H1 (cell line): ENCODE data around the gene CHPF. TPM values are rescaled to one million over a fixed set of nuclear protein-coding genes. Genes with fewer than 3 reads are reported as not detected.

Experiments
- CTCF ChIA-PET: fragments of 300-600 bp; sonication (Branson Sonifier 250); formaldehyde crosslinking; loops from one replicate; lab custom pipeline; 2021; ENCODE audit not compliant: partially characterized antibody; lab: Charles Lee
- POLR2A ChIA-PET: fragments of 300-600 bp; sonication (Branson Sonifier 250); formaldehyde crosslinking; loops from one replicate; lab custom pipeline; 2021; ENCODE audit warnings: inconsistent platforms; ENCODE audit not compliant: partially characterized antibody; lab: Charles Lee
- DNase-seq, 2 experiments: peaks; one replicate each; pipeline versions ENCODE4 v3.0.0 to v3.0.0-alpha.2; 2010 to 2022; ENCODE audit warnings: low spot score in 2 of 2, low read depth in 1 of 2, mixed read lengths in 1 of 2
- FAIRE-seq: peaks from 2 replicates; lab custom pipeline; 2011; peaks lifted over from hg19 to GRCh38; lab: Jason Lieb, UNC
- H2AFZ ChIP-seq: 2 replicates; pipeline ENCODE4 v1.8.1; 2012; ENCODE audit warnings: low read length, inconsistent platforms
- H2AK5ac ChIP-seq: 2 replicates; pipeline ENCODE4 v1.6.1; 2013; ENCODE audit warnings: low read depth, low read length
- H2BK120ac ChIP-seq: replicated peaks from 2 replicates; pipeline ENCODE3; 2013; ENCODE audit warnings: low read depth, low read length, inconsistent platforms
- H2BK12ac ChIP-seq: 2 replicates; pipeline ENCODE4 v1.6.1; 2013; ENCODE audit warnings: low read depth, low read length
- H2BK15ac ChIP-seq: 2 replicates; pipeline ENCODE4 v1.6.1; 2013; ENCODE audit warnings: low read length
- H2BK20ac ChIP-seq: 2 replicates; pipeline ENCODE4 v1.6.1; 2013; ENCODE audit warnings: low read length
- H2BK5ac ChIP-seq: 2 replicates; pipeline ENCODE4 v1.6.1; 2013; ENCODE audit warnings: low read depth, low read length
- H3K14ac ChIP-seq: 2 replicates; pipeline ENCODE4 v1.6.1; 2013; ENCODE audit warnings: inconsistent platforms; ENCODE audit not compliant: insufficient read length
- H3K18ac ChIP-seq: 2 replicates; pipeline ENCODE4 v1.6.1; 2013; ENCODE audit warnings: low read length; ENCODE audit errors: extremely low read depth
- H3K23ac ChIP-seq: 2 replicates; pipeline ENCODE4 v1.6.1; 2013; ENCODE audit warnings: inconsistent platforms; ENCODE audit not compliant: insufficient read length
- H3K23me2 ChIP-seq: 2 replicates; pipeline ENCODE4 v1.6.1; 2013; ENCODE audit warnings: low read depth, low read length
- H3K27ac ChIP-seq: 2 replicates; pipeline ENCODE4 v1.6.1; 2011; ENCODE audit warnings: low read depth, low read length, inconsistent platforms
- H3K27me3 ChIP-seq, 4 experiments: replicated peaks in 1 of 4; 1 replicate in 1 of 4; 2 replicates in 3 of 4; pipeline versions ENCODE4 v1.6.1 to v1.8.1; 2011 to 2013; ENCODE audit warnings: low read length in 3 of 4, mild to moderate bottlenecking in 3 of 4, inconsistent platforms in 2 of 4, mixed read lengths in 2 of 4, moderate library complexity in 1 of 4; ENCODE audit not compliant: control insufficient read depth in 3 of 4, insufficient read depth in 3 of 4; ENCODE audit errors: extremely low read depth in 1 of 4
- H3K36me3 ChIP-seq, 4 experiments: 2 replicates each; pipeline versions ENCODE4 v1.6.1 to v1.8.1; 2011 to 2013; ENCODE audit warnings: mild to moderate bottlenecking in 4 of 4, low read length in 3 of 4, moderate library complexity in 2 of 4, control low read depth in 1 of 4, inconsistent platforms in 1 of 4; ENCODE audit not compliant: insufficient read depth in 4 of 4, control insufficient read depth in 2 of 4
- H3K4ac ChIP-seq: replicated peaks from 2 replicates; pipeline ENCODE3; 2013; ENCODE audit warnings: low read length, low read depth, mixed read lengths, inconsistent platforms; ENCODE audit not compliant: insufficient read length
- H3K4me1 ChIP-seq, 4 experiments: replicated peaks in 1 of 4; 1 replicate in 1 of 4; 2 replicates in 3 of 4; pipeline versions ENCODE4 v1.6.1 to v1.8.1; 2011 to 2013; ENCODE audit warnings: low read length in 3 of 4, inconsistent platforms in 2 of 4, mixed read lengths in 1 of 4; ENCODE audit not compliant: insufficient read depth in 4 of 4, control insufficient read depth in 3 of 4
- H3K4me2 ChIP-seq, 2 experiments: 2 replicates each; pipeline versions ENCODE4 v1.6.1 to v1.8.1; 2011 to 2013; ENCODE audit warnings: low read depth in 2 of 2, low read length in 2 of 2, control low read depth in 1 of 2, inconsistent platforms in 1 of 2, mild to moderate bottlenecking in 1 of 2; ENCODE audit not compliant: insufficient read depth in 1 of 2
- H3K4me3 ChIP-seq, 4 experiments: fragments of 200-600, 300-600 bp in 1 of 4; sonication (generic), shearing (Covaris generic), sonication (Bioruptor Twin) in 1 of 4; 2 replicates each; pipeline versions ENCODE4 v1.5.1 to v1.8.1; 2011 to 2016; ENCODE audit warnings: low read length in 4 of 4, low read depth in 3 of 4, control low read depth in 2 of 4, inconsistent platforms in 2 of 4, mild to moderate bottlenecking in 2 of 4, mixed read lengths in 1 of 4, moderate library complexity in 1 of 4; ENCODE audit not compliant: insufficient read depth in 2 of 4; ENCODE audit errors: extremely low read depth in 1 of 4
- H3K56ac ChIP-seq: replicated peaks from 2 replicates; pipeline ENCODE3; 2013; ENCODE audit warnings: low read depth, mild to moderate bottlenecking, mixed read lengths, low read length, inconsistent platforms; ENCODE audit not compliant: insufficient read length
- H3K79me1 ChIP-seq: 2 replicates; pipeline ENCODE4 v1.6.1; 2013; ENCODE audit warnings: low read depth, low read length, control low read depth
- H3K79me2 ChIP-seq, 2 experiments: 2 replicates each; pipeline versions ENCODE4 v1.6.1 to v1.8.1; 2012 to 2013; ENCODE audit warnings: low read length in 2 of 2, mild to moderate bottlenecking in 2 of 2, inconsistent platforms in 1 of 2; ENCODE audit not compliant: insufficient read depth in 2 of 2, control insufficient read depth in 1 of 2
- H3K9ac ChIP-seq, 4 experiments: replicated peaks in 1 of 4; 1 replicate in 1 of 4; 2 replicates in 3 of 4; pipeline versions ENCODE4 v1.6.1 to v1.8.1; 2011 to 2013; ENCODE audit warnings: low read depth in 3 of 4, low read length in 3 of 4, control low read depth in 2 of 4, mild to moderate bottlenecking in 2 of 4, moderate library complexity in 2 of 4, inconsistent platforms in 1 of 4; ENCODE audit errors: extremely low read depth in 1 of 4
- H3K9me3 ChIP-seq, 2 experiments: 2 replicates each; pipeline versions ENCODE4 v1.6.1 to v1.8.1; 2012 to 2013; ENCODE audit warnings: mild to moderate bottlenecking in 2 of 2, moderate library complexity in 2 of 2, control low read depth in 1 of 2, inconsistent platforms in 1 of 2, low read depth in 1 of 2, low read length in 1 of 2, mixed read lengths in 1 of 2; ENCODE audit not compliant: insufficient read depth in 2 of 2
- H4K20me1 ChIP-seq, 2 experiments: replicated peaks in 1 of 2; 2 replicates each; pipeline versions ENCODE3 to v1.8.1; 2011 to 2013; ENCODE audit warnings: inconsistent platforms in 2 of 2, low read length in 2 of 2, mild to moderate bottlenecking in 1 of 2; ENCODE audit not compliant: insufficient read depth in 2 of 2, control insufficient read depth in 1 of 2
- H4K5ac ChIP-seq: 2 replicates; pipeline ENCODE4 v1.6.1; 2013; ENCODE audit warnings: low read length, low read depth, mixed read lengths, inconsistent platforms; ENCODE audit not compliant: insufficient read length
- H4K8ac ChIP-seq: 2 replicates; pipeline ENCODE4 v1.8.0; 2013; ENCODE audit warnings: mild to moderate bottlenecking, moderate library complexity, low read length, inconsistent platforms; ENCODE audit not compliant: insufficient read depth; ENCODE audit errors: extremely low read depth
- H4K91ac ChIP-seq: replicated peaks from 2 replicates; pipeline ENCODE3; 2013; ENCODE audit warnings: low read length, mixed read lengths, inconsistent platforms; ENCODE audit not compliant: insufficient read length
- MAFK ChIP-seq: IDR thresholded peaks from 2 replicates; pipeline ENCODE4 v1.6.1; 2012; ENCODE audit warnings: low read depth, mild to moderate bottlenecking, improper control_type of control experiment, low read length
- SUZ12 ChIP-seq: fragments of 200-600 bp; sonication (generic); IDR thresholded peaks from 2 replicates; pipeline ENCODE4 v1.6.1; 2012; ENCODE audit warnings: mild to moderate bottlenecking, inconsistent platforms, low read length, moderate library complexity, mixed read lengths
- WGBS, 2 experiments: shearing (Covaris generic) in 1 of 2; methylation state at CpG; one replicate each; pipeline versions ENCODE4 v1.1.6 to v1.1.7; 2013 to 2015; ENCODE audit warnings: low lambda C conversion rate in 2 of 2, mixed read lengths in 2 of 2, inconsistent platforms in 1 of 2, low coverage in 1 of 2, missing lambda C conversion rate in 1 of 2; ENCODE audit not compliant: insufficient replicate concordance in 2 of 2, insufficient coverage in 1 of 2, insufficient read length in 1 of 2; ENCODE audit errors: extremely low coverage in 1 of 2, missing lambda C conversion rate in 1 of 2; 5-methylcytosine and 5-hydroxymethylcytosine counted together
- polyA plus RNA-seq, 7 experiments: library from polyadenylated mRNA; depleted of rRNA in 3 of 7; stranded (reverse) in 5 of 7; unstranded in 2 of 7; fragments of >200 nt in 5 of 7; fragments of 200-250 nt in 2 of 7; gene quantifications; 1 replicate in 5 of 7; 2 replicates in 1 of 7; 4 replicates in 1 of 7; pipeline versions ENCODE4 v1.2.1 to v1.2.3, GENCODE V29; 2011 to 2013; ENCODE audit warnings: missing spikeins in 2 of 7, mixed read lengths in 2 of 7
- total RNA-seq: library from RNA; stranded (reverse); fragmentation: NEBNext Ultra II Directional; extraction: Animal tissue kit (Norgen Biotek cat#: 25700); gene quantifications from 2 replicates; pipeline ENCODE4 v1.2.1, GENCODE V29; 2021

Gene CHPF
- total and polyA plus RNA-seq, 2 of the 8 experiments (the other 6 are each of a cell fraction or from before 2014, with no cell fraction given), result 62.9 to 67.3 TPM

DNA sequence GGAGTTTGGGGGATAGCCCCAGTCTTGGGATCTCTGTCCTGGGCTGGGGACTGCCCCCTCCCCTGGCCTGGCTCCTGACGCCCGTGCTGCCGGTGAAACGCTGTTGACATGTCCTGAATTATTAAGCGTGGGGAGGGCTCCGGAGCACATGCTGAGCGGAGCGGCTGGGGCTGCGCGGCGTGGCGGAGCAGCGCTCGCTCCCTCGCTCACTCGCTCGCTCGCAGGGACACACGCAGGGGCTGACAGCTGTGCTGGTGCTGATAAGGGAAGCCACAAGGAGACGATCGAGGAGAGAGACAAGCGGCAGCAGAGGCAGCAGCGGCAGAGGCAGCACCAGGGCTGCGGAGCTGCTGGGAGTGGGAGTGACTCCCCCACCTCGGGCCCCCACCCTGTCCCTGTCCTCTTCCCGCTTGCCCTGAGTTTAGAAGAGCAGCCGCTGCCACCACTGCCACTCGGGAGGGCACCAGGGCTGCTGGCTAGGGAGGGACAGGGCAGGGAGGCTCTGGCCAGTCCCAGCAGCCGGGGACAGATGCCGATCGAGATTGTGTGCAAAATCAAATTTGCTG, 29.3 kb downstream of the CHPF start, which contains the start of gene ASIC4:
TSS of gene ASIC4 (plus strand) at position 287 of the 566 bp plus-strand sequence. CDS start at position 530, 243 bp downstream.
- H3K4me1 ChIP-seq, result peaks cover 4 to 44% (median 39%) of the 10 kb centered on the region in 4 experiments
- WGBS, 2 experiments, result 31% methylated on average over 30 of the region's 31 CpGs; no CpG with 5 or more reads in 1 of the 2 experiments
- H3K14ac ChIP-seq, result no peak within 1 kb of the TSS
- H2BK15ac ChIP-seq, result peak within 1 kb of the TSS; percentile 81
- H2AFZ ChIP-seq, result no peak within 1 kb of the TSS
- no peaks in the 10 kb centered on the region for H3K79me2 ChIP-seq
- no peak for FAIRE-seq
- no peak within 1 kb of the TSS for H2AK5ac ChIP-seq
- peaks cover 9% of the 10 kb centered on the region for H3K23me2 ChIP-seq
- H4K20me1 ChIP-seq, result peaks cover 2 to 5% of the 10 kb centered on the region in 2 experiments
- no peak within 1 kb of the TSS for H3K23ac ChIP-seq
- no peak within 1 kb of the TSS for H3K27ac ChIP-seq
- ChIA-PET CTCF (interaction anchor here (0.8 to 113.1 kb wide), 11 partner anchors 8 to 191 kb away, joined by 3 to 7248 read pairs (median 3); partner anchors contain the start of genes CHPF, DES, GMPPA and SPEG), POLR2A (interaction anchor here (11.0 kb wide), 1 partner anchor 23 kb away, joined by 216 read pairs; the partner anchor contains the start of gene GMPPA)
- H3K18ac ChIP-seq, result peak within 1 kb of the TSS; percentile 19
- H2BK20ac ChIP-seq, result no peak within 1 kb of the TSS
- H3K9ac ChIP-seq, result no peak within 1 kb of the TSS
- H2BK120ac ChIP-seq, result no peak within 1 kb of the TSS
- no peaks in the 10 kb centered on the region for H3K36me3 ChIP-seq
- H2BK12ac ChIP-seq, result peak within 1 kb of the TSS; percentile 75; the same call in 1 of the 2 replicates
- no peak within 1 kb of the TSS for H3K56ac ChIP-seq
- peak; percentile 35; the same call in 1 of the 2 replicates for TF ChIP-seq SUZ12
- TF ChIP-seq MAFK, result no peak
- no peak within 1 kb of the TSS for H4K91ac ChIP-seq
- H4K8ac ChIP-seq, result no peak within 1 kb of the TSS; the same call in 1 of the 2 replicates
- H3K4me2 ChIP-seq, result peak within 1 kb of the TSS; percentile 40 to 58; a peak in 3 of 4 replicates
- no peaks in the 10 kb centered on the region for H3K9me3 ChIP-seq
- no peaks in the 10 kb centered on the region for H3K79me1 ChIP-seq
- H2BK5ac ChIP-seq, result no peak within 1 kb of the TSS
- DNase-seq, result no peak
- H3K4ac ChIP-seq, result no peak within 1 kb of the TSS
- H3K4me3 ChIP-seq, result peak within 1 kb of the TSS in 3 of 4 experiments; percentile 7 to 22 (median 15); a peak in 2 of 8 replicates
- H4K5ac ChIP-seq, result no peak within 1 kb of the TSS
- peaks cover 2 to 53% (median 46%) of the 10 kb centered on the region in 4 experiments for H3K27me3 ChIP-seq
